Stimulated activated CD4-positive, alpha-beta T cell treated with anti-CD3 and anti-CD28 coated beads, Interleukin-12 subunit alpha, Interleukin-12 subunit beta, amount 100 ng/mL, for 4 hours (primary cell): Measurements from ENCODE around the gene IRF4.

Experiments
- DNase-seq: peaks from one replicate; pipeline ENCODE4 v3.0.0-alpha.2; 2020

IRF4 gene

DNA sequence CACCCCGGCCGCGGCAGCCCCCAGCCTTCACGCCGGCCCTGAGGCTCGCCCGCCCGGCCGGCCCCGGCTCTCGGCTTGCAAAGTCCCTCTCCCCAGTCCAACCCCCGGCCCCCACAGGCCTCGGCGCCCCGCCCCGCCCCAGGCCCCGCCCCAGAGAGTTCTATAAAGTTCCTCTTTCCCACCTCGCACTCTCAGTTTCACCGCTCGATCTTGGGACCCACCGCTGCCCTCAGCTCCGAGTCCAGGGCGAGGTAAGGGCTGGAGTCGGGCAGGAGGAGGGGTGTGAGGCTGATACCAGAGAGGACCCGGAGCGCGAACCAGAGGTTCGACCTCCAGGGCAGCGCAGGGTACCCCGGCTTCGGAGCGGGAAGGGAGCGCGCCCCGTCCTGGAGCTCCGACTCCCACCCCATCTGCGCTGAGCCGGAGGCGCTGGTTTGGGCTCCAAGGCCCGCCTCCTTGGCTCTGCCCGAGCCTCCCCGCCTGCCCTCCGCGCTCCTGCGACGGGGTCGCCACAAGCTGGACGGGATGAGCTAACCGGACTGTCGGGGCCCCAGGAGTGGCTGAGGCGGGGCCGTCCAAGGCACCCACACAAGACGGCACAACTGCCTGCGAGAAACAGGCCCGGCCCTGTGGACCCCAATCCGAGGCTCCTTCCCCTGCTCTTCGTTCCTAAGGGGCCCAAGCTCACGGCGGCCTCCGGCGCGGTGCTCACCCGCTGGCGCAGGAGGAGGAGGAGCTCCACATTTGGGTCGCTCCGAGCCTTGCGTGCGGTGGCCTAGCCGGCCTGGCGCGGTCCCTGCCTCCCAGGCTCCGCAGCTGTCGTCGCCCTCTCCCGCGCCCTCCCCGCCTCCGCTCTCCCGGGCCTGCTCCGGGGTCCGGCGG is at the start of gene IRF4:
Gene IRF4, plus strand, starts transcription at position 194 of the 882 bp plus-strand sequence. CDS start 1,401 bp downstream, outside the sequence.
- DNase-seq, result peak; percentile 85

DNA sequence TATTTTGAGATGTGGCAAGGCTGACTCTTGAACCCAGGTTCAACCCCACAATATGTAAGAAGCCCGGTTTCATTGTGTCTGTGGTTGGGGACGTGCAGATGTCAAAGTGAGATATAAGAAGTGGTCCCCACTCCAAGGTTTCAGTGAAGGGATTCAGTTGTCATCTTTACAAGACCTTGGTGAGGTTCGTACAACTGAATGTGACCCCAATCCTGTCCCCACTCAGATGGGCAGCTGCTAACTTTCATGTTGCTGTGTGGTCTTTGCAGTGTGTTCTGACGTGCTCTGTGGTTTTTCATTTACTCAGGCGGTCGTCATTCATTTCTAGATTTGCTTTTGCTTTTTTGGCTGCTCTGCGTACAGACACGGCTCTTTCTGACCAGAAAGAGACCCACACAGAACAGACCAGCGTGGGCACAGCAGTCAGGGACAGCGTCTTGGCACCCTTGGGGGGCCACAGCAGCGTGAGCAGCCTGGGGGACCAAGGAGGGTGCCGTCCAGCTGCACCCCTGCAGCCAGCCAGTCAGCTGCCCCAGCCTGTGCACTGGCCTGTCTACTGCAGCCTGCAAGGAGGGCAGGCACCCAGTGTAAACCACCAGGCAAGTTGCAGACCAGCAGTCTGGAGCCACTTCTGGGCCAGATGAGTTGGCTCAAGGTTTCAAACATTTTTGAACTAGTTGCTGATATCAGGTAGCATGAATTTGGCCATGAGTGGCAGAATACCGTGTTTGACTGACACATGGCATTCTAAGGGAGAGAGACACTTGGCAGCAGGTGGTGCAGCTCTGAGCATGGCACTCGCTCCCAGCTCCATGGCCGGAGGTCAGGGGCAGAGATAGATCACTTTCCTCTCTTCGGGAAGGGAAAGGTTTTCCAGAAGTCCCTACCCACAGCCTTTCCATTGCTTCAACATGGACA is 49.4 kb upstream of the IRF4 start:
- no peak for DNase-seq

DNA sequence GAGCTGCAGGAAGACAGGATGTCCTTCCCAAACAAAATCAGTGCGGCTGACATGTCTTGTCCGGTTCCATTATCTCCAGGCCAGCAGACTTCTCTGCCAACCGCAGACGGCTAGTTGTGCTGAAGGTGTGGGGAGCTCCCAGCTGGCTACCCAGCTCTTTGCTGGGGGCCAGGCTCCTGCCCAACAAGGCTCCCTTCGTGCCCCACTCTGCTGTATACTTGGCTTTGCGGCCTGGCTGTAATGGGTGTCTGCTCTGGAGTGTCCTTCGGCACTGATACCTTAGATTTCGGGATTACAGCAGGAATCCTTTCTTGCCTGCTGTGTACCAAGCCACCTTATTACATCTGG is 48.7 kb upstream of the IRF4 start:
- no peak for DNase-seq

DNA sequence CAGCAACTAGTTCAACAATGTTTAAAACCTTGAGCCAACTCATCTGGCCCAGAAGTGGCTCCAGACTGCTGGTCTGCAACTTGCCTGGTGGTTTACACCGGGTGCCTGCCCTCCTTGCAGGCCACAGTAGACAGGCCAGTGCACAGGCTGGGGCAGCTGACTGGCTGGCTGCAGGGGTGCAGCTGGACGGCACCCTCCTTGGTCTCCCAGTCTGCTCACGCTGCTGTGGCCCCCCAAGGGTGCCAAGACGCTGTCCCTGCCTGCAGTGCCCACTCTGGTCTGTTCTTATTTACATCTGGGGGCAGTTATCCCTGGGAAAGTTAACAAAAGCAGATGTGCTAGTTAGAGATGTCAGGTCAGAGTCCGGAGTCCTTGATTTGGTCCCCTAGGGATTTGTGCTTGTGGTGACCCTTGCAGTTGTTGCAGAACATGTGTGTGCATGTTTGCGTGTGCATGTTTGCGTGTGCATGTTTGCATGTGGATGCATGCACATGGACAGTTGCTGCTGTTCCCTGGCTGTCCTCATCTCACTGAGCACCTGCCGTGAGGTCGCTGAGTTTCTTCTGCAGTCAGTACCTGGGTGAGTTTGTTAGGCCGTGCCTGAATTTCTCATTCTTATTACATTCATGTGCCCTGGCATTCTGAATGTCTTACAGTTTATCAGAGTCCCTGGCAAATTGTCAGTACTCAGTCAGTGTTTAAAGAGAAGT is 48.2 kb upstream of the IRF4 start:
- no peak for DNase-seq

DNA sequence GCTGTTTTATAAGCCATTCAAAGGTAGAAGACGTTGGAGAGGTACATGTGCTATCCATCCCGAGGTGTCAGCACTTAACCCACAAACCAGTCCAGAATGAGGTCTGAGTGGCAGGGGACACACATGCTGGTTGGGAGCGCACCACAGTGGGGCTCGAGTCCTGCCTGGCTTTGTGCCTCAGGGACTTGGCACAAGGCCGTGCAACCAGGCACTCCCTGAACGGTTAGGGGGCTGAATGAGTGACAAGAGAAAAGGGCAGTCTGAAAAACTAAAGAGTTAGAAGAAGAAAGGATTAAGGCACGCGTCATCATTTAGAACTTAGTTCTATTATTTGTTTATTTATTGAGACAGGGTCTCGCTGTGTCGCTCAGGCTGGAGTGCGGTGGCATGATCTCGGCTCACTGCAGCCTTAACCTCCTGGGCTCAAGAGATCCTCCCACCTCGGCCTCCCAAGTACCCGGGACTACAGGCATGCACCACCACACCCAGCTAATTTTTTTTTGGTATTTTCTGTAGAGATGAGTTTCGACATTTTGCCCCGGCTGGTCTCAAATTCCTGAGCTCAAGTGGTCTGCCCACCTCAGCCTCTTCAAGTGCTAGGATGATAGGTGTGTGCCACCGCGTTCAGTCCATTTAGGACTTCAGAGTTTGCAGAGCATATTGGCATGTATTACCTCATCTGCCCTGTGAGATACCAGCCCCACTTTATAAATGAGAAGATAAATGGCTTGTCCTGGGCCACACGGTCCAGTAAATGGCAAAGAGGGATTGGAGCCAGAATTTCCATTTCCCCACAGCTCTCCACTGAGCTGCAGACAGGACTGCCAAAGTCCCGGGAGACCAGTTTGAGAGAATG is 47.4 kb upstream of the IRF4 start:
- DNase-seq, result no peak

DNA sequence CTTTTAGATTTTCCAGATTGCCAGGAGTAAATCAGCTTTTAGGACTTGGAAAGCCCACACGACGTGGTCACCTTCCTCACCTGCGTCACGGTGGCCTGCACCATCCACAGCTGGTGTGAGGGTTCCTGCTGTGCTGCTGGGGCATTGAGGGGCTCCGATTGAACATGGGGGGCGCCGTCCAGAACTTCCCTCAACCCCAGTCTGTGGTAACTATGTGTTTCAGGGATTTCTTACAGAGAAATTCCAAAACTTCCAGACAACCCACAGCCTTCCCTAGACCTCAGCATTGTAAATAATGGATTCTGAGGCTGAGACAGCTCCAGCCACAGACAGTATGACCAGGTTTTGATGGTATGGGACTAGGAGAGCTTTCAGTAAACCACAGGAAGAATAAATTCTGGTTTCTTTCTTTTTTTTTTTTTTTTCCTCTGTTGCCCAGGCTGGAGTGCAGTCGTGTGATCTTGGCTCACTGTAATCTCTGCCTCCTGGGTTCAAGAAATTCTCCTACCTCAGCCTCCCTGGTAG is 46.7 kb upstream of the IRF4 start:
- DNase-seq, result no peak

DNA sequence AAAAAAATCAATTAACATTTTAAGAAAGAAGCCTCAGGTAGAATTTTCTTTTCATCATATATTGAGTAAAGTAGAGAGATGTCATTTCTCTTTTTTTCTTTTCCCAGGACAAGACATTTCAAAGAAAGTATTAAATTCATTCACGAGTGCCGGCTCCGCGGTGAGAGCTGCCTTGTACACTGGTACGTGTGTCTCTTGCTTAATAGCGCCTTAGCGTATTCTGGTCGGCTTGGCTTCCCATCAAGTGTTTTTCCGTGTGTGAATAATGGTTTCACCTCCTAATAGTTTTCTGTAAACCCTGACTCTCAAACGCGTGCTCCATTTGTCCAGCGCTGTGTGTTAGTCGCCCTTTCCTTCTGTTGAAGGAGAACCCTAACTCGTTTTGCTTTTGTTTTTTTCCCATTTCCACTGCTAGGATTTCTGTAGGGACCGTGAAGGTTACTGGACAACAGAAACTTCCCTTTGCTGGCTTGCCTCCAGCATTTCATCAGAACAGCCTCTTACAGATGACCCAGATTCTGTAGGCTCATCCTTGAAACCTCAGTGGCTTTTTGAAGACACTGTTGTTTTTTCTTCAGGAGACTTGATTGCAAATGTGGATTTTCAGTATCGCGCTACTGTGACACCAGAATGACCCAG is 45.7 kb upstream of the IRF4 start:
- DNase-seq, result no peak

DNA sequence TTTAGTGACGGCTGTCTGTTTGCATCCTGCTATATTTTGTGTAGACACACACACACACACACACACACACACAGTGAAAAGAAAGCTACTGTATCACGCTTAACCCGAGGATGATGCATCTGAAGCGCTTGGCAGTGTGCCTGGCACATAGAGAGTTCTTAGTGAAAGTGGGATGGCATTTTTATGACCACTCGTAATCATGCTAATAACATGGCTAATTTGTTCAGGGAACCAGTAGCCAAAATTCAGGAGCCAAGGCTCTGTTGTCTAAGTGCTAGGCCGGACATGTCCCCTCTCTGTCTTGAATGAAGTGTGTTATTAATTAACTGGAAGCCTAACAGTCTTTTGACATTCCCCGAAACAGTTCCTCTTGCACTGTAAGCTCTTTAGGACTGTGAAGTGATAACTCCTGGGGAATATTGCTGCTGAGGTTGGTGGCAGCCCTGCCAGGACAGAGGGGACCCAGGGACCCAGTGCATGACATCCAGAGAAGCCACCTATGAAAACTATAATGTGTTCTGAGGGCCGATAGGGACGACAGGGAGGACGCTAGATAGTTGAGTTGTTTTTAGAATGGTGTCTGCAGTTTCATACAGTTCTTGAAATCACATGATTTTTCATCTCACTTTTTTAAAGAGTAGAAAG is 45.0 kb upstream of the IRF4 start:
- no peak for DNase-seq

DNA sequence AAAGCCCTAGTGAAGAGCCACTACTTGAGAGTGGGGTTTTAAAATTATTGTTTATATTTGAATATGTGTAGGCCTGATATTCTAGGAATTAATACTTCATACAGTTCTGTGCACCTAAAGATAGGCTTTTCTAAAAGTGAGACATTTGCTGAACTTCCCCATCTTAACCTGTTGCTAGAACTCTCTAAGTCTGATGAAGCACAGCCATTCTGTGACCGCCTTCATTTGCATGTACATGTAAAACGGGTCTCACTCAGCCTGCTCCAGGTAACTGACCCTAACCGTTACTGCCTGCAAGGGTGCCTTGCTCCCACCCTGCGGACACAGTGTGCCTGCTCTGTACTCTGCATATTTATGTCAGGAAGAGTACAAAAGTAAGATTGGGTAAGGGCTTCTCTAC is 44.3 kb upstream of the IRF4 start:
- no peak for DNase-seq

DNA sequence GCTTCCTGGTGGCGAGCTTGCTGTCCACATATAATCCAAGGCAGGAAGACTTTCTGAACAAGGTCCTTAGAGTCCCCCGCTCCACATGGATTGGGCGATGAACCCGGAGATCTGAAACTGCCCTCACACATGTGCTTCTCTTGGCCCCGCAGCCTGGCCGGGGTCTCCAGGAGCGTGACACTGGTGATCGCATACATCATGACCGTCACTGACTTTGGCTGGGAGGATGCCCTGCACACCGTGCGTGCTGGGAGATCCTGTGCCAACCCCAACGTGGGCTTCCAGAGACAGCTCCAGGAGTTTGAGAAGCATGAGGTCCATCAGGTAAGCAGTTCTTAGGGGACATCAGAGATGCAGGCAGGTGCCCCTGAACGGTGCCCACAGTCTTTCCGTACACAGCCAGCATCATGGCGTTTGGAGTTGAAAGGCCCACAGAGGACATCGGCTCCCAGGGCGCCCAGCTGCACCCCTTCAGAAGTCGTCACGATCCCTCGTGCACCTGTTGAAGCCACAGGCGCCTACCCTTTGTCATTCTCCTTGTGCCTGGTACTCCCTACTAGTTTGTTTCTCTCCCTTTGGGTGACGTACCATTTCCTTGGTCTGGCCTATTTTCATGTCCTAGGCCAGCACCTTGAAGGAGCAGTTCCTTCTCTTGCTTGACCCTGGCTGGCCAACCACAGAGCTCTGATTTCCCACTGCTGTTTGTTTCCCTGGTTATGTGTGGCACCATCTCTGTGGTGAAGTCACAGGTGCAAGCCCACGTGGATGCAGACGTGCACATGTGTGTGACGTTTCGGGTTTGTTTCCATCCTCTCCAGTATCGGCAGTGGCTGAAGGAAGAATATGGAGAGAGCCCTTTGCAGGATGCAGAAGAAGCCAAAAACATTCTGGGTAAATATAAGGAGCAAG is 43.3 kb upstream of the IRF4 start:
- no peak for DNase-seq

DNA sequence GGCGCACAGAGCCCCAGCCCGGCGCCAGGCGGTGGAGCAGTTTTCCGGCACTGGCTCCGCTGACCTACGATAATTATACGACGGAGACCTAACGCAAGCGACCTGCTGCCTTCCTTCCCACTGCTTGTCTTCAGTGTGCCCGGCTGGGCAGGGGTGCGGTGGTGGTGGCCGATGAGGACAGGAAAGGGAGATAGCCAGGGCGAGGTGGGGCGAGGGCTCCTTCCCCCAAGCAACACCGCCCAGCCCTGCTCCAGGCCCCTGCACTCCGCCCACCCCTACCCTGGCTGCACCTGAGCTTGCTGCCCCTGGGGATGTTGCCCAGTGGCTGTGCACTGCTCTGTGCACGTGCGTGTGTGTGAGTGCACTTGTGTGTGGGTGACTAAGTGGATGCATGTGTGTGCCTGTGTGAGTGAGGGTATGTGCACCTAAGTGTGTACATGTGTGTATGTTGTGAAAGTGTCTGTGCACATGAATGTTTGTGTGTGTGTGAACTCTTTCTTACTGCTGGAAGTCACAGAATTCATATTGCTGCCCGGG is 42.6 kb upstream of the IRF4 start:
- DNase-seq, result no peak

DNA sequence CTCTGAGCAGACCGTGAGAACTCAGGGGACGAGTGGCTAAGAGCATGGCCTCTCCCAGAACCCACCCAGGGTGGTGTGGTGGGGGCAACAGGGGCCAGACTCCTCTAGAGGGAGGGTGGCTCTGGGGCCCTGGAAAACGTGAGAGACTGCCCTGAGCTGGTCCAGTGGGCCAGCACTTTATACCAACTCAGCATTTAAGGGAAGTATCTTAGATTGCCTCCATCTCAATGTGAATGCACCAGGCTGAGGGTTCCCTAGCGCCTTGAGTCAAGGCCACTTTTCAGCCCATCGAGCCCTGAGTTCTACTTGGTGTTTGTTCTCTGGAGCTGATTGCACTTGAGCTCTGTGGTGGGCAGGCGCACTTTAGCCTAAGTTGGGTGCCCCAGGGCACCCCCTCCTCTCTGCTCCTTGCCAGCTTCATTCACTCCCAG is 42.0 kb upstream of the IRF4 start:
- DNase-seq, result no peak

DNA sequence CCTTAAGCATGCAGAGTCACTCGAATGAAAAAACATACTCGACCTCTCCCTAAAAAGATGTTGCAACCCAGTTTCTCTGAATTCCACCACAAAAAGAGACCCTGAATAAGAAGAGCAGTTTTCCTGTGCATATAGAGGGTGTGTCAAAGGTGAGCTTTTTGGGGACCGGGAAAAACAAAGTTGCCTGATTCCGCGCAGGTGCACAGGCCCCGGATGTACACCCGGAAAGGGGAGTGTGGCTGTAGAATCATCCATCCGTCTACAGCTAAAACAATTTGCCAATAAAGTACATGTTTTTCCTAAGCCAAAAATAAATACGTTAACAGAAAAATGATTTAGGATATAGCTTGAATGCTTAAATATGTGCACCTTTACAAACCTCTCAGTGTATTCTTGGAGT is 41.2 kb upstream of the IRF4 start:
- DNase-seq, result no peak

DNA sequence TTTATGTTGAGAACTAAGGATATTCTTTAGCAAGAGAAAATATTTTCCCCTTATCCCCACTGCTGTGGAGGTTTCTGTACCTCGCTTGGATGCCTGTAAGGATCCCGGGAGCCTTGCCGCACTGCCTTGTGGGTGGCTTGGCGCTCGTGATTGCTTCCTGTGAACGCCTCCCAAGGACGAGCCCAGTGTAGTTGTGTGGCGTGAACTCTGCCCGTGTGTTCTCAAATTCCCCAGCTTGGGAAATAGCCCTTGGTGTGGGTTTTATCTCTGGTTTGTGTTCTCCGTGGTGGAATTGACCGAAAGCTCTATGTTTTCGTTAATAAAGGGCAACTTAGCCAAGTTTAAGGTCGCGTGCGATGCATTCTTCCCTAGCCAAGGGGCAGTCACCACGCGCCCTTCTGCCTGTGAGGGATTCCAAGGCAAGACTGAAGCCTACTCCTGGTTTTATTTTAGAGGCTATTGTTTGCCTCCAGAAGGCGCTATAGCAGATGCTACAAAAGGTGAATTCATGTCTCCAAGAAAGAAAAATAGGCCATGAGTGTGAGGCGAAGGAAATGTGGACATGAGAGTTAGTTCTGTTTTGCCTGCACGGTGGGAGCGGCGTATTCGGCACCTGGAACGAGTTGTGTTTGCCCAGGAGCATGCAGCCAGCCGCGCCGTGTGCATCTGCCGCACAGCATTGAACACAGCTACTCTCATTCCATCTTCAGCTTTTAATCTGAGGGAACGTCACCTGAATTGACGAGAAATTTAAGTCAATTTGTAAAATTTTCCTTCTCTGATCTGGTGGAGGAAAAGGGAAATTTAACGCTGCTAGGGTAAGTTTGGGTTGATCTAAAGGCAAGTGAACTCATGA is 40.3 kb upstream of the IRF4 start:
- no peak for DNase-seq

DNA sequence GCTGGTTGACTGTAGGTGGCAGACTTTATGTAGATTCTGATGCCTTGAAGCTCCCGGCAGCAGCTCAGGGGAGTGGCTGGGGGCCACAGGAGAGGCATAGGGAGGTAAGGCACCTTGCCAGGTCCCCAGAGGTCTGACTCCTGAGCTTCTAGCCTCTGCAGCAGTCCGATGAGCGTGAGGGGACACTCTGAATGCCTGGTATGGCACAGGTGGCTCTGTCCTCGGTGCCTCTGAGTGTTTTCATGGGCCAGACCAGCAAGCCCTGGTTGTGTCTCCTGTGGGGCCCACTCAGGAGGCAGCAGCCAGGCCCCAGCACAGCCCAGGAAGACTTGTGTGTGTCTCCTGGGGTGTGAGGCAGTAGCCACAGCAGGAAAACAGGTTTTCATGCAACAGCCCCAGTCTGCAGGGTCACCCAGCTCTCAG is 39.7 kb upstream of the IRF4 start:
- DNase-seq, result no peak

DNA sequence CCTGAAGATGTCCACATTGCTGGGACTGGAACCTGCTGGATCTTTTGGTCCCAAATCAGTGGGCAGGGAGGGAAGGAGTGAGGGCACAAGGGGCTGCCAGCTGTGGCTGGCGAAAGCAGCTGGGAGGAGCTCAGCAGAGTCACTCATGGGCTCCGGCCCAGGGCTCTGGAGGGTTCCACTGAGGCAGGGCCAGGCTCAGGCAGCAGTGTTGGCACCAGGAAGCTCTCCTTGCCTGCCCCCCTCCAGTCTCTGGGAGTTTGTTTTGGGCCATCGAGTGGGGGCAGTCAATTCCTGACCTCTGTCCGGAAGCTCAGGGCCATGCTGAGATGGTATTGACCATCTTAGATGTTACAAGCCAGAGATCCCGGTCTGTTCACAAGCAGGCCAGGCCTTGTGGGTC is 39.1 kb upstream of the IRF4 start:
- DNase-seq, result no peak

DNA sequence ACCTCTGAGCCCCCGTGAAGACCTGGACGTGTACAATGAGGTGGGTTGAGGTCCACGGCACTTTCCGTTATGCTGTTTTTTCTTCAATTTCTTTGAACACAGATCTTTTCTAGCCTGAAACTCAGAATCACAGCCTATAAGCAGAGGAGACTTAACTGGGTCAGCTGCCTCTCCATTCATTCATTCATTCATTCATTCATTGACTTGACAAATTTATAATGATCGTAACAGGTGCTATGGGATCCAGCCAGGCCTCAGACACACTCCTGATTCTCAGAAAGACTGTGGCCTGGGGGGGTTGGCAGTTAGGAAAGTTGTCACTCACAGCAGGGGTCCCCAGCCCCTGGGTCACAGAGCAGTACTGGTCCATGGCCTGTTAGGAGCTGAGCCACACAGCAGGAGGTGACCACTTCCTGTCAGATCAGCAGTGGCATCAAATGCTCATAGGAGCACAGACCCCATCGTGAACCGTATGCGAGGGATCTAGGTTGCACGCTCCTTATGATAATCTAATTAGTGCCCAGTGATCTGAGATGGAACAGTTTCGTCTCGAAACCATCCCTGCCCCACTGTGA is 38.6 kb upstream of the IRF4 start:
- no peak for DNase-seq
